ENCODE measurements around the gene MYO3B. TPM values are rescaled to one million over a fixed set of nuclear protein-coding genes. Genes with fewer than 3 reads are reported as not detected.

The MYO3B gene
- total RNA-seq, 1 experiment from 2014 or later = not detected

DNA sequence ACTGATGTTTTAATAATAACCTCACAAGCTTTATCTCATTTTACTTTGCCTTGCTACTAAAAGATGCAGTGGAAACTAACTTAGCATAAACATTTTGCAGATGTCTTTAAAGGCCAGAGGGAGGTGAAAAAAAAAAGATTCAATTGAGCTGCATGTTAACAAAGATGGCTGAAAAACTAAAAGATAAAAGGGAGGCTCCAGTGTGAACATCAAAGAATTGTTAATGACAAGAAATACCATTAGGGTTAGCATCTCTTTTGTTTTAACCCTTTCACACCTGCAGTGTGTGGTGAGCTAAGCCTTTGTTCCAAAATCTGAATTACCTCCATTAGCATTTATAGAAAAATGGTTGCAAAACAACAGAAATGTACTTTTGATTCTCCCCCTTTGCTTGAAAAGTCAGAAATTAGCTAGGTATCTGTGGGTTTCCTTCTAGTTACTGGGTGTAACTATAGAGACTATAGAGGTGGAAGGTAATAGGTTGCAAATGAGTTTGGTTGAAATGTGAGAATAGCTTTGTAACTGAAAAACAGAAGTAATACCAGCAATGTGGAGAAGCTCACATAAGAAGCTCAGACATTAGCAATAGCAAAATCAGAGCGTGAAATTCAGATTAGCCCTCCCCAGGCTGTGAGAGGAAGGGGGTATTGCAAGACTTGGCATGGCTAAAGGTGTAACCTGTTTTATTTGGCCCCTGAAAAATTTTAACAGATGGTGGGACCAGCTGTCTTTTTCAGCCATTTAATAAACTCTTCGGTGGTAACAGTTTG, 502.4 kb downstream of the MYO3B start:
- H3K4me3 ChIP-seq = no peak overlapping the region
- no peaks in the 10 kb centered on the region for H3K36me3 ChIP-seq
- no peak for DNase-seq (ENCODE audit: low read depth in 1 of 2, low spot score in 2 of 2)
- H3K9me3 ChIP-seq (replicated peaks) = no peaks in the 10 kb centered on the region
- no peak overlapping the region for H3K27ac ChIP-seq
- no peaks in the 10 kb centered on the region for H3K4me1 ChIP-seq (replicated peaks)
- H3K27me3 ChIP-seq (replicated peaks) = no peaks in the 10 kb centered on the region

DNA sequence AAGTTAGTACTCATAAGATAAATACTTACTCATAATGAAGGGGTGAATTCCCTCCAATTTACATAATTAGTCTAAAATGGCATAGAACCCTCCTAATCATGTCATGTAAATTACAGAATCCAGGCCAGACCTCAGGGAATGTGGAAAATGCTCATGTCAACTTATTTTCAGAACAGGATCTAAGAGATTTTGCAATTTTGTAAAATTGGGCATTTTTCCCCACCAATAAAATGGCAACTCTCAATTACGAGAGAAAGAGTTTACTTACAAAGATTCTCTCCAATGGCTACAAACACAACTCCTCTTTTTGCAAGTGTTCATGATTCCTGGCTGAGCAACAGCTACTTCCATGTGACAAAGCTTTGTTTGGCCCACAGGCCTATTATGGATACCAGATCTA, 503.4 kb downstream of the MYO3B start:
- Histone ChIP-seq H3K36me3 (no peaks in the 10 kb centered on the region), H3K27ac (no peak overlapping the region), H3K9me3 (replicated peaks) (no peaks in the 10 kb centered on the region), H3K4me1 (replicated peaks) (no peaks in the 10 kb centered on the region), H3K27me3 (replicated peaks) (no peaks in the 10 kb centered on the region), H3K4me3 (no peak overlapping the region)
- DNase-seq (ENCODE audit: low read depth in 1 of 2, low spot score in 2 of 2) = no peak

DNA sequence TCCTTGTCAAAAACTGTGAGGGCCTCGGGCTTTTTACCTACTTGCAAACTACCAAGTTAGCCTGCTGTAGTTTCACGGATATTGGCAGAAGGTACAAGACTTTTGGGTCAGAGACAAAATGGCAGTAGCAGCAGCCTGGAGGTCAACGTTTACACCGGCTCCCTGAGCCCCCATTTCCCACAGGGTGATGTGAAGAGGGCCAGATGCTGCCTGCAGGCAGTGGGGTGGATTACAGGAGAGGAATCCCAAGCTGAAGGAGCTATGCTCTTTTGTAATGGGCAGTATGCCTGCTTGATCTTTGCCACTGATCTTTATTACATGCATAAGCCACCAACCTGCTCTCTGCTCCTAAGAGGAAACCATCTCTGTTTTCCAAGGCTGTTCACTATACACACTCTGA, 507.6 kb downstream of the MYO3B start:
- no peak overlapping the region for H3K4me3 ChIP-seq
- H3K9me3 ChIP-seq (replicated peaks) = no peaks in the 10 kb centered on the region
- H3K36me3 ChIP-seq = no peaks in the 10 kb centered on the region
- DNase-seq (ENCODE audit: low read depth in 1 of 2, low spot score in 2 of 2) = no peak
- H3K27me3 ChIP-seq (replicated peaks) = no peaks in the 10 kb centered on the region
- no peak overlapping the region for H3K27ac ChIP-seq
- H3K4me1 ChIP-seq (replicated peaks) = no peaks in the 10 kb centered on the region

DNA sequence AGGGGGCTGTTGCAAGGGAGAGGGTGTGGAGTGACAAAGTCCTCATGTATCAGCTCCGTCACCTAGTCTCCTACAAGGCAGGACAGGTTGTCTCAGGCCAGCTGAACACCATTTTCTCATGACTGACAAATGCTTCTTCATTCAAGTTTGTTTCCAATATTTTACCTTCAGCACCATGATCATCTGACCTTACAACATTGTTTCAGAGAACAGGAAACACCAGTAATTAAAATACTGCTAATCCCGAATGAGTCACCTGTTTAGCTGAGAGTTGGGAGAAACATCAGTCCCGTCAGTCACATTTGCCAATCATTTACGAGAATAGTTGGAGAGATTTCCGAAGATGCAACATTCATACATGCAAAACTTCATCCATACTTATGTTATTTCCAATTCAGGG, 511.5 kb downstream of the MYO3B start:
- Histone ChIP-seq H3K4me3 (no peak overlapping the region), H3K9me3 (replicated peaks) (no peaks in the 10 kb centered on the region), H3K36me3 (no peaks in the 10 kb centered on the region), H3K27me3 (replicated peaks) (no peaks in the 10 kb centered on the region), H3K4me1 (replicated peaks) (peaks cover 1% of the 10 kb centered on the region; the same call in 1 of the 2 replicates), H3K27ac (no peak overlapping the region)
- no peak for DNase-seq (ENCODE audit: low read depth in 1 of 2, low spot score in 2 of 2)

DNA sequence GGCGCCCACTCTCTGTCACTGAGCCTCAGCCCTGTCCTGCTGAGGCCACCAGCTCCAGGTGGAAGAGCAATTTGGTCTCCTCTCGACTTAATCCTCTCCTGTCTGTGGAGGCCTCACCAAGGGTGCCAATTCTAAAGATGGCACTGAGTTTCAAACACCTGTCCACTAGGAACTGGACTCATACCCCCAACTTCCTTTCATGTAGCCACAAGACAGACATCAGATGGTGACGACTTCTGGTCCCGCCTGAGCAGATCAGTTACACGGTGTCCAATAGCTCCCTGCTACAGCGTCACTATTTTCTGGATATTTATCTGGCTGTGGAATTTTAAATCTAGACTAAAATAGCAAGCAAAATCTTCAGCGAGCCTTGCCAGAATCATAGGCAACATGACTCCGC, 512.7 kb downstream of the MYO3B start:
- Histone ChIP-seq H3K27ac (no peak overlapping the region), H3K27me3 (replicated peaks) (no peaks in the 10 kb centered on the region), H3K4me1 (replicated peaks) (peaks cover 13% of the 10 kb centered on the region), H3K36me3 (no peaks in the 10 kb centered on the region), H3K4me3 (no peak overlapping the region), H3K9me3 (replicated peaks) (no peaks in the 10 kb centered on the region)
- no peak for DNase-seq (ENCODE audit: low read depth in 1 of 2, low spot score in 2 of 2)

DNA sequence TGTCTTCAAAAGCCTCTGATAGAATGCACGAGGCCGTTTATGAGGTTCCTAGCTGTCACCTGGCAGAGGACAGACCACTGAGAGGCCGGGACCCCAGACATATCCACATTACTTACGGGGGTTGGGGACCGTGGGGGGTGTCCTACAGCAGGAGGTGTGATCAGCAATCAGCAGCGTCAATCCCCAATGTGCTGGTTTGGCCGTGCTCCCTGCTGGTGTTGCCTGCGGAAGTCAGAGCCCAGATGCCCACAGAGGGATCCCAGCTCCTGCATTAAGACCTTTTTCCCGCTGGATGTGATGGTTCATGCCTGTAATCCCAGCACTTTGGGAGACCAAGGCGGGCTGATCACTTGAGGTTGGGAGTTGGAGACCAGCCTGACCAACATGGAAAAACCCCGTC, 516.4 kb downstream of the MYO3B start:
- Histone ChIP-seq H3K36me3 (no peaks in the 10 kb centered on the region), H3K4me3 (no peak overlapping the region), H3K9me3 (replicated peaks) (no peaks in the 10 kb centered on the region), H3K27me3 (replicated peaks) (no peaks in the 10 kb centered on the region), H3K4me1 (replicated peaks) (peaks cover 19% of the 10 kb centered on the region), H3K27ac (no peak overlapping the region)
- no peak for DNase-seq (ENCODE audit: low read depth in 1 of 2, low spot score in 2 of 2)

DNA sequence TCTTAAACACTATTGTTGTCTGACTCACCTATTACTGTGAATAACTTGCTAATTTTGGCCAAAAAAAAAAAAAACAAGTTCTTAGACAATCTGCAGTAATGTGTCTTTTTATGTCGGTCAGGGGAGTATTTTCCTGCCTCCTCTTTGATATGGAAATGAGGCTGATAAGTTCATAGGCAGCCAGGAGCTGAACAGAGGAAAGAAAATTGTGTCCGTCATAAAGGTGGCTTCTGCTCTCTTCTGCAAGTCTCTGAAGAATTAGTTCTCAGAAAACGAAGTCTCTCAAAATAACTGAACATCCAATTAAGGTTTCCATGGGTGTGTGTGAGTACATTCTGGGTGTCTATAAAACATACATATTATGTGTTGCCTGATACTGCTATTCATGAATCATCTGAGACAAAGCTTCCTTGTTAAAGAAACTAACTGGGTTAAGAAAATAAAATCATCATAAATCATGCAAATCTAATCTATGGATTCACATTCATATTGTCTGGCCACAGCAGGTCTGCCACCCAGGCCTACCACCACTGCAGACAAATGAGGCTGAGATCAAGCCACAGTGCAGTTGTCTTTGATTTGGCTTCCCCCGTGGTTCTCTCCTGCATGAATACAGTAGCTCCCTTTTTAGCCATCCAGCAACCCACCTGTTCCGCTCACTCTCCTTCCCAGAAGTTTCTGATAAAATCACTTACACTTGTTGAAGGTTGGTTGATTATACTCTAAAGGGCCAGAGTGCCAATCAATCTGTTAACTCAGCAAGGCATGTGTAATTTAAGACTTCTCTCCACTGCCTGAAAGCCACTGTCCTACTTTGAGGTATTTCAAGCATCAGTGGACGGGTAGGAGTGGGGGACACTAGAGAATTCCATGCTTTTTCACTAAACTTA, 517.8 kb downstream of the MYO3B start:
- DNase-seq (ENCODE audit: low read depth in 1 of 2, low spot score in 2 of 2) = peak in 1 of 2 experiments; percentile 9
- Histone ChIP-seq H3K27me3 (replicated peaks) (0 out of 2 replicates have a peak, but pooled peaks cover 4% of the 10 kb centered on the region), H3K27ac (no peak overlapping the region; the same call in 1 of the 2 replicates), H3K4me3 (no peak overlapping the region), H3K9me3 (replicated peaks) (no peaks in the 10 kb centered on the region), H3K36me3 (no peaks in the 10 kb centered on the region), H3K4me1 (replicated peaks) (peaks cover 19% of the 10 kb centered on the region)

DNA sequence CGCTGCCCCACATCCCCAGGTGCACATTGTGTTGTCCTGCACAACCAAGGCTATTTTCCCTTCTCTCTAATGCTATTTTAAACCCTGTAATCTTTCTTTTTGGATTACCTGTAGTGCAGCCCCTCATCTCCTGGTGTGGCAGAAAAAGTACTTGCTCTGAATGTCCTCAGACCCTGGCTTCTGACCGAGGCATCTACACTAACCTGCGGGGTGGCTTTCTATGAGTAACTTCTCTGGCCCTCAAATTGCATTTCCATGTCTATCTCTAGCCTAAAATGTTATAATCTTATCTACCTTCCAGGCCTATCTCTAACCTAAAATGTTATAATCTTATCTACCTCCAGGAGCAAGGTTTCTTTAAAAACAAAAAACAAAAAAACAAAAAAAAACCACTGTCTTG, 519.0 kb downstream of the MYO3B start:
- Histone ChIP-seq H3K27me3 (replicated peaks) (0 out of 2 replicates have a peak, but pooled peaks cover 4% of the 10 kb centered on the region), H3K4me3 (no peak overlapping the region), H3K9me3 (replicated peaks) (no peaks in the 10 kb centered on the region), H3K4me1 (replicated peaks) (peaks cover 19% of the 10 kb centered on the region), H3K27ac (no peak overlapping the region), H3K36me3 (no peaks in the 10 kb centered on the region)
- DNase-seq (ENCODE audit: low read depth in 1 of 2, low spot score in 2 of 2) = no peak

DNA sequence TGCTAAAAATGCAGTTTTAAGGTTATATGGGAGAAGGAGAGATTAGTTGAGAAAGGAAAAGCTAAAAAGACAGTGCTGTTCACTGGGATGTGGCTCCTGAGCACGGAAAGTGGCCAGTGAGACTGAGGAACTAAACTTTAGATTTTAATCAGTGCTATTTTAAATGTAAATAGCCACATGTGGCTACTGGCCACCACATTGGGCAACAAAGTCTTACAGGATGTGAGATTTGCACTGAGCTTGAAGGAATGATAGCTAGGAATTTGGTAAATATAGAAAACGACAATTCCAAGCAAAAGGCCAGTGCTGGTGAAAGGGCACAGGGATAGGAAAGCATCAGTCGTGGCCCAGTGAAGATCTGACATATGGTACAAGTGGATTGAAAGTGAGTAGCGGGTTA, 523.1 kb downstream of the MYO3B start:
- no peak overlapping the region for H3K27ac ChIP-seq

DNA sequence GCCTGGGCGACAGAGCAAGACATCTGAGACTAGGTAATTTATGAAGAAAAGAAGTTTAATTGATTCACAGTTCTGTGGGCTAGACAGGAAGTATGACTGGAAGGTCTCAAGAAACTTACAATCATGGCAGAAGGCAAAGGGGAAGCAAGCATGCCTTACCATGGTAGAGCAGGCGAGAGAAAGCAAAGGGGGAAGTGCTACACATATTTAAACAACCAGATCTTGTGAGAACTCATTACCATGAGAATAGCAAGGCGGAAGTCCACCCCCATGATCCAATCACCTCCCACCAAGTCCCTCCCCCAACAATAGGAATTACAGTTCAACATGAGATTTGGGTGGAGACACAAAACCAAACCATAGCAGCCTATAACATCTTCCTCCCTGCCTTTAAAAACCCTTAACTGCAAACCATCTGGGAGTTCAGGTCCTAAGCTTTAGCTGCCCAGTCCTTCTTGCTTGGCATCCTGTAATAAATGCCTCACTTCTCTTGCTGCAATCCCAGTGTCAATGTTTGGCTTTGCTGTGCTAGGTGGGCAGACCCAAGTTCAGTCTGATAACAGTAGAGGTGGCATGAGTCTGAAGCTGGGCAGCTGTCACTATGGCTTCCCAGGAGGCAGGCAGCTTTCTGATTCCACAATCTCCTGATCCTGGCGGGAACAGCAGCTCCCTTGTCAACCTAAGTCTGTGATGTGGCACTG, 526.0 kb downstream of the MYO3B start:
- Histone ChIP-seq H3K4me3 (no peak overlapping the region), H3K9me3 (replicated peaks) (no peaks in the 10 kb centered on the region), H3K36me3 (no peaks in the 10 kb centered on the region), H3K4me1 (replicated peaks) (no peaks in the 10 kb centered on the region), H3K27me3 (replicated peaks) (0 out of 2 replicates have a peak, but pooled peaks cover 4% of the 10 kb centered on the region), H3K27ac (no peak overlapping the region)
- DNase-seq (ENCODE audit: low read depth in 1 of 2, low spot score in 2 of 2) = no peak

More for the DNA sequence above, 523.1 kb downstream of the MYO3B start:
- no peaks in the 10 kb centered on the region for H3K9me3 ChIP-seq (replicated peaks)
- H3K4me3 ChIP-seq = no peak overlapping the region
- H3K36me3 ChIP-seq = no peaks in the 10 kb centered on the region
- 0 out of 2 replicates have a peak, but pooled peaks cover 4% of the 10 kb centered on the region for H3K27me3 ChIP-seq (replicated peaks)
- peaks cover 3% of the 10 kb centered on the region for H3K4me1 ChIP-seq (replicated peaks)
- no peak for DNase-seq (ENCODE audit: low read depth in 1 of 2, low spot score in 2 of 2)

All from SJSA1 (cell line).